Keratinocyte (primary cell): ENCODE measurements around the gene RNF41. TPM values are rescaled to one million over a fixed set of nuclear protein-coding genes. Genes with fewer than 3 reads are reported as not detected.
"Not testable (repeated sequence)": the region's sequence is repeated elsewhere in the genome, so short reads cannot be mapped to it uniquely, and the experiment has no call there.

Experiments used
- DNase-seq: peaks from one replicate; pipeline ENCODE4 v3.0.0-alpha.2; 2011; ENCODE audit warnings: low read depth, missing footprints, low spot score
- FAIRE-seq: peaks from 2 replicates; lab custom pipeline; 2011; peaks lifted over from hg19 to GRCh38; lab: Jason Lieb, UNC
- H2AFZ ChIP-seq: 2 replicates; pipeline ENCODE4 v1.6.0; 2012; ENCODE audit warnings: low read length, control low read depth, inconsistent platforms; ENCODE audit not compliant: control insufficient read depth
- H3K27ac ChIP-seq: 2 replicates; pipeline ENCODE4 v1.5.1; 2011; ENCODE audit warnings: low read length; ENCODE audit not compliant: control insufficient read depth, insufficient read depth
- H3K27me3 ChIP-seq: 3 replicates; pipeline ENCODE4 v1.6.0; 2011; ENCODE audit warnings: low read length; ENCODE audit not compliant: control insufficient read depth, insufficient read depth; ENCODE audit errors: extremely low read depth
- H3K36me3 ChIP-seq, 2 experiments: 2 replicates in 1 of 2; 3 replicates in 1 of 2; pipeline ENCODE4 v1.5.1; 2011; ENCODE audit warnings: low read length in 2 of 2, mild to moderate bottlenecking in 1 of 2; ENCODE audit not compliant: control insufficient read depth in 2 of 2, insufficient read depth in 2 of 2; ENCODE audit errors: extremely low read depth in 1 of 2
- H3K4me1 ChIP-seq: 3 replicates; pipeline ENCODE4 v1.5.1; 2011; ENCODE audit warnings: low read length; ENCODE audit not compliant: control insufficient read depth, insufficient read depth; ENCODE audit errors: extremely low read depth
- H3K4me2 ChIP-seq: 3 replicates; pipeline ENCODE4 v1.6.0; 2011; ENCODE audit warnings: low read depth, low read length; ENCODE audit not compliant: control insufficient read depth, insufficient read depth; ENCODE audit errors: extremely low read depth
- H3K4me3 ChIP-seq, 3 experiments: fragments of 200-600 bp in 1 of 3; sonication (generic) in 1 of 3; 2 replicates in 2 of 3; 3 replicates in 1 of 3; pipeline ENCODE4 v1.5.1; 2011 to 2016; ENCODE audit warnings: low read length in 3 of 3, mild to moderate bottlenecking in 3 of 3, control low read depth in 2 of 3, inconsistent platforms in 1 of 3, low read depth in 1 of 3, mixed read lengths in 1 of 3, mixed run types in 1 of 3, moderate library complexity in 1 of 3; ENCODE audit not compliant: control insufficient read depth in 2 of 3, insufficient read depth in 2 of 3; ENCODE audit errors: extremely low read depth in 1 of 3
- H3K79me2 ChIP-seq: 2 replicates; pipeline ENCODE4 v1.6.0; 2012; ENCODE audit warnings: low read length; ENCODE audit not compliant: control insufficient read depth, insufficient read depth
- H3K9ac ChIP-seq: 3 replicates; pipeline ENCODE4 v1.6.0; 2011; ENCODE audit warnings: low read length; ENCODE audit not compliant: control insufficient read depth, insufficient read depth; ENCODE audit errors: extremely low read depth
- H3K9me1 ChIP-seq: 3 replicates; pipeline ENCODE4 v1.6.0; 2011; ENCODE audit warnings: low read length; ENCODE audit not compliant: control insufficient read depth, insufficient read depth; ENCODE audit errors: extremely low read depth
- H3K9me3 ChIP-seq: 2 replicates; pipeline ENCODE4 v1.5.1; 2012; ENCODE audit warnings: low read depth, low read length; ENCODE audit not compliant: control insufficient read depth
- H4K20me1 ChIP-seq: 3 replicates; pipeline ENCODE4 v1.6.0; 2011; ENCODE audit warnings: low read length; ENCODE audit not compliant: control insufficient read depth, insufficient read depth; ENCODE audit errors: extremely low read depth
- EZH2 ChIP-seq: IDR thresholded peaks from one replicate; pipeline ENCODE4 v1.6.1; 2012; ENCODE audit warnings: inconsistent platforms, mild to moderate bottlenecking, low read length, moderate library complexity
- dilution Hi-C: fragments of 300-500 bp; cut with MboI; formaldehyde crosslinking; loops from one replicate; pipeline ENCODE4 v1.7.0; 2020; ENCODE audit warnings: low sequenced_read_pairs; ENCODE audit not compliant: extremely low pct_ligation_motif_present
- polyA plus RNA-seq, 5 experiments: library from polyadenylated mRNA; depleted of rRNA in 3 of 5; stranded (reverse) in 3 of 5; stranded (forward) in 1 of 5; unstranded in 1 of 5; fragments of >200 nt; gene quantifications; 1 replicate in 1 of 5; 2 replicates in 3 of 5; 3 replicates in 1 of 5; pipeline versions ENCODE4 v1.2.1 to v1.2.3, GENCODE V29; 2011 to 2012; ENCODE audit warnings: missing spikeins in 2 of 5, low read depth in 1 of 5, low replicate concordance in 1 of 5
- TF ChIP-seq, protein P1 (sequence below), 3 experiments: IDR thresholded peaks in 1 of 3; conservative IDR thresholded peaks in 1 of 3; optimal IDR thresholded peaks in 1 of 3; 2 replicates in 2 of 3; 3 replicates in 1 of 3; pipeline versions ENCODE3 to v1.5.1; 2011; ENCODE audit warnings: low read length in 3 of 3, mild to moderate bottlenecking in 3 of 3, moderate library complexity in 2 of 3, control low read depth in 1 of 3, inconsistent platforms in 1 of 3; ENCODE audit not compliant: insufficient read depth in 2 of 3; ENCODE audit errors: extremely low read depth in 1 of 3

RNF41 gene
- polyA plus RNA-seq, 1 donor (not counting 4 experiments of a cell fraction or from before 2014, with no cell fraction given), result 42.2 TPM

GRCh38 chr12:56198836-56199235 is 22.9 kb downstream of the RNF41 start:
- DNase-seq (no peak), FAIRE-seq (no peak)
- Histone ChIP-seq H3K4me2 (no peak overlapping the region), H3K27ac (no peak overlapping the region), H3K36me3 (no peaks in the 10 kb centered on the region), H3K9ac (no peak overlapping the region), H2AFZ (no peak overlapping the region), H3K9me1 (no peaks in the 10 kb centered on the region), H3K79me2 (no peaks in the 10 kb centered on the region), H3K27me3 (no peaks in the 10 kb centered on the region), H3K9me3 (no peaks in the 10 kb centered on the region), H4K20me1 (no peaks in the 10 kb centered on the region), H3K4me3 (no peak overlapping the region), H3K4me1 (no peaks in the 10 kb centered on the region)
- dilution Hi-C loops, result no loop called here
- TF ChIP-seq EZH2, result no peak
- TF ChIP-seq, protein P1, sequence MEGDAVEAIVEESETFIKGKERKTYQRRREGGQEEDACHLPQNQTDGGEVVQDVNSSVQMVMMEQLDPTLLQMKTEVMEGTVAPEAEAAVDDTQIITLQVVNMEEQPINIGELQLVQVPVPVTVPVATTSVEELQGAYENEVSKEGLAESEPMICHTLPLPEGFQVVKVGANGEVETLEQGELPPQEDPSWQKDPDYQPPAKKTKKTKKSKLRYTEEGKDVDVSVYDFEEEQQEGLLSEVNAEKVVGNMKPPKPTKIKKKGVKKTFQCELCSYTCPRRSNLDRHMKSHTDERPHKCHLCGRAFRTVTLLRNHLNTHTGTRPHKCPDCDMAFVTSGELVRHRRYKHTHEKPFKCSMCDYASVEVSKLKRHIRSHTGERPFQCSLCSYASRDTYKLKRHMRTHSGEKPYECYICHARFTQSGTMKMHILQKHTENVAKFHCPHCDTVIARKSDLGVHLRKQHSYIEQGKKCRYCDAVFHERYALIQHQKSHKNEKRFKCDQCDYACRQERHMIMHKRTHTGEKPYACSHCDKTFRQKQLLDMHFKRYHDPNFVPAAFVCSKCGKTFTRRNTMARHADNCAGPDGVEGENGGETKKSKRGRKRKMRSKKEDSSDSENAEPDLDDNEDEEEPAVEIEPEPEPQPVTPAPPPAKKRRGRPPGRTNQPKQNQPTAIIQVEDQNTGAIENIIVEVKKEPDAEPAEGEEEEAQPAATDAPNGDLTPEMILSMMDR (optimal IDR thresholded peaks at IDR 0.05 in 1 of 3, IDR thresholded peaks at IDR 0.05 in 1 of 3, conservative IDR thresholded peaks at IDR 0.05 in 1 of 3; ENCODE audit: extremely low read depth in 1 of 3, insufficient read depth in 2 of 3, low read length in 3 of 3), result no peak

- dilution Hi-C loops, result no loop called here
- FAIRE-seq (no peak), DNase-seq (no peak)
- no peaks in the 10 kb centered on the region for H3K9me1 ChIP-seq
- no peak overlapping the region for H3K4me2 ChIP-seq
- H4K20me1 ChIP-seq, result no peaks in the 10 kb centered on the region
- no peak overlapping the region for H3K4me3 ChIP-seq
- TF ChIP-seq, protein P1 (optimal IDR thresholded peaks at IDR 0.05 in 1 of 3, IDR thresholded peaks at IDR 0.05 in 1 of 3, conservative IDR thresholded peaks at IDR 0.05 in 1 of 3; ENCODE audit: extremely low read depth in 1 of 3, insufficient read depth in 2 of 3, low read length in 3 of 3), result no peak
- no peak for TF ChIP-seq EZH2
- no peak overlapping the region for H3K9ac ChIP-seq
- no peaks in the 10 kb centered on the region for H3K4me1 ChIP-seq
- H3K9me3 ChIP-seq, result no peaks in the 10 kb centered on the region
- no peak overlapping the region for H3K27ac ChIP-seq
- H3K36me3 ChIP-seq, result no peaks in the 10 kb centered on the region
- H2AFZ ChIP-seq, result no peak overlapping the region
- no peaks in the 10 kb centered on the region for H3K79me2 ChIP-seq
- H3K27me3 ChIP-seq, result no peaks in the 10 kb centered on the region
Observed at GRCh38 chr12:56197921-56198635, 23.6 kb downstream of the RNF41 start.

- H4K20me1 ChIP-seq, FAIRE-seq, H3K4me3 ChIP-seq, H3K9me3 ChIP-seq, H3K9me1 ChIP-seq, H2AFZ ChIP-seq, H3K79me2 ChIP-seq, H3K4me1 ChIP-seq, H3K4me2 ChIP-seq, H3K36me3 ChIP-seq, H3K9ac ChIP-seq, dilution Hi-C loops, H3K27ac ChIP-seq, DNase-seq, H3K27me3 ChIP-seq: not testable (repeated sequence)
Observed at GRCh38 chr12:56196818-56197550, 24.7 kb downstream of the RNF41 start.
